Measurements from ENCODE around the gene MDGA2. TPM values are rescaled to one million over a fixed set of nuclear protein-coding genes. Genes with fewer than 3 reads are reported as not detected.

MDGA2 gene
- total RNA-seq, 1 experiment from 2014 or later, result not detected

DNA sequence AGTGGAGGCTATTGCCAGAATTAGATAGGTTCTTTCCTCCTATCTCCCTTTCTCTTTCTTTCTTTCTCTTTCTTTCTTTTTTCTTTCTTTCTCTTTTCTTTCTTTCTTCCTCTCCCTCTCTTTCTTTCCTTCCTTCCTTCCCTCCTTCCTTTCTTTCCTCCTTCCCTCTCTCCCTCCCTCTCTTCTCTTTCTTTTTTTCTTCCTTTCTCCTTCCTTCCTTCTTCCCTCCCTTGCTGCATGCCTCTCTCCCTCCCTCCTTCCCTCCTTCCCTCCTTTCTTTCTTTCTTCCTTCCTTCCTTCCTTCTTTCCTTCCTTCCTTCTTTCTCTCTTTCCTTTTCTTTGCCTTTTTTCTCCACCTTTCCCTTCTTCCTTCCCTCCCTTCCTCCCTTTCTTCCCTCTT is 16.4 kb upstream of the MDGA2 start:
- intact Hi-C loops (cut with micrococcal nuclease; ENCODE audit: unreplicated experiment), result no loop called here
- Histone ChIP-seq H3K4me3 (ENCODE audit: low read depth, low read length) (no peak overlapping the region), H3K4me1 (no peaks in the 10 kb centered on the region), H3K9me3 (no peaks in the 10 kb centered on the region), H3K36me3 (ENCODE audit: control insufficient read depth, insufficient read depth, low read length) (no peaks in the 10 kb centered on the region), H3K27me3 (replicated peaks; ENCODE audit: control insufficient read depth, insufficient read depth, low read length) (no peaks in the 10 kb centered on the region)
- Mint-ChIP-seq H3K4me3 (ENCODE audit: unreplicated experiment) (no peak overlapping the region), H3K27me3 (ENCODE audit: insufficient read depth, unreplicated experiment) (peaks cover 3% of the 10 kb centered on the region), H3K9me3 (ENCODE audit: unreplicated experiment) (no peaks in the 10 kb centered on the region), H3K27ac (ENCODE audit: unreplicated experiment) (no peak overlapping the region), H3K36me3 (ENCODE audit: insufficient read depth, unreplicated experiment) (no peaks in the 10 kb centered on the region), H3K4me1 (ENCODE audit: low read depth, unreplicated experiment) (no peaks in the 10 kb centered on the region)
- no peak for DNase-seq
- no peak for TF ChIP-seq CTCF (IDR thresholded peaks at IDR 0.05; ENCODE audit: insufficient read depth in 1 of 2, low read depth in 1 of 2, low read length in 1 of 2, severe bottlenecking in 1 of 2, unreplicated experiment in 1 of 2)
- CTCF ChIA-PET, result no interaction called here
- BruUV-seq (replicated peaks), result no TSS peak
- POLR2A ChIA-PET, result no interaction called here

- Mint-ChIP-seq H3K4me3 (ENCODE audit: unreplicated experiment) (no peak overlapping the region), H3K4me1 (ENCODE audit: low read depth, unreplicated experiment) (no peaks in the 10 kb centered on the region), H3K27ac (ENCODE audit: unreplicated experiment) (no peak overlapping the region), H3K27me3 (ENCODE audit: insufficient read depth, unreplicated experiment) (no peaks in the 10 kb centered on the region), H3K36me3 (ENCODE audit: insufficient read depth, unreplicated experiment) (no peaks in the 10 kb centered on the region), H3K9me3 (ENCODE audit: unreplicated experiment) (no peaks in the 10 kb centered on the region)
- POLR2A ChIA-PET, result no interaction called here
- Histone ChIP-seq H3K27me3 (replicated peaks; ENCODE audit: control insufficient read depth, insufficient read depth, low read length) (no peaks in the 10 kb centered on the region), H3K9me3 (no peaks in the 10 kb centered on the region), H3K36me3 (ENCODE audit: control insufficient read depth, insufficient read depth, low read length) (no peaks in the 10 kb centered on the region), H3K4me3 (ENCODE audit: low read depth, low read length) (no peak overlapping the region), H3K4me1 (no peaks in the 10 kb centered on the region)
- peak in 1 of 2 experiments; percentile 22 for TF ChIP-seq CTCF (IDR thresholded peaks at IDR 0.05; ENCODE audit: insufficient read depth in 1 of 2, low read depth in 1 of 2, low read length in 1 of 2, severe bottlenecking in 1 of 2, unreplicated experiment in 1 of 2)
- intact Hi-C loops (cut with micrococcal nuclease; ENCODE audit: unreplicated experiment), result no loop called here
- CTCF ChIA-PET, result no interaction called here
- BruUV-seq (replicated peaks), result no TSS peak
- DNase-seq, result no peak
Measured at GRCh38 chr14:47678993-47679392, 3.6 kb upstream of the MDGA2 start.

GRCh38 chr14:47678157-47678556 is 2.8 kb upstream of the MDGA2 start:
- H3K27me3 Mint-ChIP-seq (ENCODE audit: insufficient read depth, unreplicated experiment), result no peaks in the 10 kb centered on the region
- intact Hi-C loops (cut with micrococcal nuclease; ENCODE audit: unreplicated experiment), result no loop called here

More at GRCh38 chr14:47678157-47678556, 2.8 kb upstream of the MDGA2 start:
- H3K27ac Mint-ChIP-seq (ENCODE audit: unreplicated experiment), result no peak overlapping the region
- CTCF ChIA-PET, result no interaction called here
- DNase-seq, result peak in 1 of 2 experiments; percentile 3
- no peaks in the 10 kb centered on the region for H3K9me3 Mint-ChIP-seq (ENCODE audit: unreplicated experiment)
- no TSS peak for BruUV-seq (replicated peaks)
- Histone ChIP-seq H3K4me1 (no peaks in the 10 kb centered on the region), H3K4me3 (ENCODE audit: low read depth, low read length) (no peak overlapping the region), H3K27me3 (replicated peaks; ENCODE audit: control insufficient read depth, insufficient read depth, low read length) (no peaks in the 10 kb centered on the region), H3K9me3 (no peaks in the 10 kb centered on the region), H3K36me3 (ENCODE audit: control insufficient read depth, insufficient read depth, low read length) (no peaks in the 10 kb centered on the region)
- peak in 1 of 2 experiments; percentile 8 for TF ChIP-seq CTCF (IDR thresholded peaks at IDR 0.05; ENCODE audit: insufficient read depth in 1 of 2, low read depth in 1 of 2, low read length in 1 of 2, severe bottlenecking in 1 of 2, unreplicated experiment in 1 of 2)
- H3K36me3 Mint-ChIP-seq (ENCODE audit: insufficient read depth, unreplicated experiment), result no peaks in the 10 kb centered on the region
- H3K4me1 Mint-ChIP-seq (ENCODE audit: low read depth, unreplicated experiment), result no peaks in the 10 kb centered on the region
- H3K4me3 Mint-ChIP-seq (ENCODE audit: unreplicated experiment), result no peak overlapping the region
- POLR2A ChIA-PET, result interaction anchor here (0.6 kb wide), 1 partner anchor 1341 kb away, joined by 3 read pairs; no protein-coding TSS in a partner anchor

Data from Caco-2 (cell line).